Right lobe of liver (tissue), 4 donors: Measurements from ENCODE around the gene ITGB1.

Experiments
- CTCF ChIP-seq, 4 donors: fragments of 200-600 bp in 3 of 4; fragments of 450-650 bp in 1 of 4; IDR thresholded peaks; one replicate each; pipeline versions ENCODE4 v1.5.1 to v1.8.0; 2016 to 2022; ENCODE audit warnings: antibody characterized with exemption in 4 of 4, mild to moderate bottlenecking in 2 of 4
- POLR2A ChIP-seq: fragments of 450-650 bp; IDR thresholded peaks from one replicate; pipeline ENCODE4 v1.6.1; 2017; ENCODE audit warnings: antibody characterized with exemption, mild to moderate bottlenecking
- donor health status: DM: no; HTN: no; CAD: no.
- donor health status: DM: no; HTN: no; CAD: no.
- donor health status: DM: no; HTN: yes; CAD: no.

GRCh38 chr10:32943854-32944661 is 14.0 kb downstream of the ITGB1 start:
- TF ChIP-seq CTCF (IDR thresholded peaks at IDR 0.05) (no peak), POLR2A (no peak)
